ENCODE data around the gene ZCCHC17.

GRCh38 chr1:31354283-31354682 lies 57.5 kb downstream of the ZCCHC17 start:
- TF ChIP-seq CTCF (IDR thresholded peaks at IDR 0.05) (no peak), POLR2A (IDR thresholded peaks at IDR 0.05) (no peak)
